Transverse colon (tissue), 4 donors: Measurements from ENCODE around the gene SPG21. TPM values are rescaled to one million over a fixed set of nuclear protein-coding genes. Genes with fewer than 3 reads are reported as not detected.

ENCODE experiments used
- DNase-seq: peaks from one replicate; pipeline ENCODE4 v3.0.0-alpha.2; 2019
- H3K27ac ChIP-seq, 4 donors: fragments of 200-600 bp; sonication (generic); 2 replicates each; pipeline ENCODE4 v1.5.1; 2016 to 2018; ENCODE audit warnings: inconsistent platforms in 4 of 4
- H3K27me3 ChIP-seq: fragments of 200-600 bp; sonication (generic); 2 replicates; pipeline ENCODE4 v1.5.1; 2017; ENCODE audit warnings: inconsistent platforms
- H3K36me3 ChIP-seq, 4 donors: fragments of 200-600 bp; sonication (generic); 2 replicates each; pipeline ENCODE4 v1.5.1; 2017 to 2019; ENCODE audit warnings: inconsistent platforms in 4 of 4
- H3K4me1 ChIP-seq, 4 donors: fragments of 200-600 bp; sonication (generic); 2 replicates each; pipeline ENCODE4 v1.5.1; 2017 to 2020; ENCODE audit warnings: inconsistent platforms in 4 of 4
- H3K4me3 ChIP-seq, 4 donors: fragments of 200-600 bp; sonication (generic); 1 replicate in 1 of 4; 2 replicates in 3 of 4; pipeline versions ENCODE4 v1.5.1 to v1.6.1; 2017 to 2019; ENCODE audit warnings: inconsistent platforms in 4 of 4
- H3K9me3 ChIP-seq, 2 donors: fragments of 200-600 bp; sonication (generic); 2 replicates each; pipeline ENCODE4 v1.5.1; 2017 to 2019; ENCODE audit warnings: inconsistent platforms in 2 of 2
- EP300 ChIP-seq: sonication (generic); formaldehyde crosslinking; IDR thresholded peaks from one replicate; pipeline ENCODE4 v1.6.1; 2017; ENCODE audit warnings: antibody characterized with exemption, low read depth
- POLR2A ChIP-seq: fragments of 450-650 bp; IDR thresholded peaks from one replicate; pipeline ENCODE4 v1.6.1; 2016; ENCODE audit warnings: antibody characterized with exemption, mild to moderate bottlenecking, moderate library complexity
- POLR2AphosphoS5 ChIP-seq, 3 donors: sonication (generic); formaldehyde crosslinking; IDR thresholded peaks; one replicate each; pipeline ENCODE4 v1.6.1; 2016; ENCODE audit warnings: antibody characterized with exemption in 3 of 3
- WGBS, 2 donors: methylation state at CpG; one replicate each; pipeline ENCODE4 v1.1.5; 2018; ENCODE audit warnings: low coverage in 1 of 2; 5-methylcytosine and 5-hydroxymethylcytosine counted together
- in situ Hi-C, 4 donors: fragments of 200-750 bp; cut with MboI; loops; one replicate each; pipeline versions ENCODE4 v1.15.0 to v1.15.1; 2017; ENCODE audit warnings: low sequenced_read_pairs in 3 of 4, low pct_ligation_motif_present in 1 of 4, low pct_unique_long_range_greater_than_20kb in 1 of 4
- intact Hi-C: fragments of 100-400 bp; cut with DNase I; formaldehyde crosslinking; loops from one replicate; pipeline ENCODE4 v1.15.1; 2023; ENCODE audit warnings: low total_unique reads
- total RNA-seq, 4 donors: library from RNA; depleted of rRNA; stranded (reverse); fragments of >200 nt; gene quantifications; one replicate each; pipeline ENCODE4 v1.1.0, GENCODE V29; 2016
- TF ChIP-seq, protein P1 (sequence below), 5 experiments: fragments of 200-600 bp in 3 of 5; fragments of 450-650 bp in 2 of 5; sonication (generic) in 3 of 5; IDR thresholded peaks; 1 replicate in 2 of 5; 2 replicates in 3 of 5; pipeline ENCODE4 v1.5.1; 2016 to 2017; ENCODE audit warnings: antibody characterized with exemption in 5 of 5, inconsistent platforms in 3 of 5, mild to moderate bottlenecking in 2 of 5, moderate library complexity in 1 of 5

The SPG21 gene
- total RNA-seq, 4 donors from 2014 or later = 27.7 to 67.2 (median 53.0) TPM

DNA sequence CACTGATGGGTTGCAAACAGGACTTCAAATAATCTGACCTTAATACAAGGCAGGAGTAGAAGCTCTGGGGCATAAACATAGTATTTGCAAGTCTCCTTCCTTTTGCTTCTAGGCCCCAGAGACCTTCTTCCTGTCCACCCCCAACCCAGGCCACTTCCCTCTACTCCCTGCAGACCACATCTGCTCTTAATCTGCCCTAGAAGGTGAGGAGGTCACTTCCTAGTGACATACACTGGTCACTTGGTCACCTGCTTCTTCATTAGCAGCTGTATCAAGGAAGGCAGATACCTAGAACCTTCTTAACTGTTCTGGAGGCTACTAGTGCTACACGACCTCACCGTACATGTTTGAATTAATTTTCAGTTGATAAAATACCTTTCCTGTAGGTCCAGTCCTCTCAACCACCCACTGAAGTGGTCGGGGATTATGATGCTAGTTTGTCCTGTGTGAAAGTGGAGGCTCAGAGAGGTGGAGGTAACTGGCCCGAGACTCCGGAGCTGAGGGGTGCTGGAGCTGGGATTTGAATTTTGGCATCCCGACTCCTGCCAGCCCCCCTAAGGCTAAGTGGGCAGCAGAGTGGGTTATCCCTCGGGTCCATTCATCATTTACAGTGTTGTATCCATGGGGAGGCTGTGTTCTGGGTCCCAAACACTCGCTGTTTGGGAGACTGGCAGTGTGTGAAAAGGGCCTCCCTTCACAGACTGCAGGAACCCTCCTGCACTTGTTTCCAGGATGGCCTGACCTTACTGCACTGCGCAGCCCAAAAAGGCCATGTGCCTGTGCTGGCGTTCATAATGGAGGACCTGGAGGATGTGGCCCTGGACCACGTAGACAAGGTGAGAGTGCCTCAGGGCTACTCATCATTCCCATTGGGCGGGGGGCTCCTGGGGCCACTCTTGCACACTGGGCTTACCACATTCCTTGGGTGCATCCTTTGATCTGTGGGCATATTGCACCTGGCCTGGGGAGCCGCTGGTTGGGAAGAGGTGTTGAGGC, 64.1 kb downstream of the SPG21 start:
- H3K4me3 ChIP-seq = no peak overlapping the region
- no peak for DNase-seq
- no peaks in the 10 kb centered on the region for H3K27me3 ChIP-seq
- no peaks in the 10 kb centered on the region for H3K9me3 ChIP-seq
- 85 to 94% methylated on average over 3 to 13 of the region's 13 CpGs for WGBS, 2 donors
- H3K36me3 ChIP-seq = no peaks in the 10 kb centered on the region
- H3K27ac ChIP-seq = no peak overlapping the region
- TF ChIP-seq POLR2AphosphoS5 (IDR thresholded peaks at IDR 0.05) (no peak), EP300 (no peak), POLR2A (no peak)
- TF ChIP-seq, protein P1, sequence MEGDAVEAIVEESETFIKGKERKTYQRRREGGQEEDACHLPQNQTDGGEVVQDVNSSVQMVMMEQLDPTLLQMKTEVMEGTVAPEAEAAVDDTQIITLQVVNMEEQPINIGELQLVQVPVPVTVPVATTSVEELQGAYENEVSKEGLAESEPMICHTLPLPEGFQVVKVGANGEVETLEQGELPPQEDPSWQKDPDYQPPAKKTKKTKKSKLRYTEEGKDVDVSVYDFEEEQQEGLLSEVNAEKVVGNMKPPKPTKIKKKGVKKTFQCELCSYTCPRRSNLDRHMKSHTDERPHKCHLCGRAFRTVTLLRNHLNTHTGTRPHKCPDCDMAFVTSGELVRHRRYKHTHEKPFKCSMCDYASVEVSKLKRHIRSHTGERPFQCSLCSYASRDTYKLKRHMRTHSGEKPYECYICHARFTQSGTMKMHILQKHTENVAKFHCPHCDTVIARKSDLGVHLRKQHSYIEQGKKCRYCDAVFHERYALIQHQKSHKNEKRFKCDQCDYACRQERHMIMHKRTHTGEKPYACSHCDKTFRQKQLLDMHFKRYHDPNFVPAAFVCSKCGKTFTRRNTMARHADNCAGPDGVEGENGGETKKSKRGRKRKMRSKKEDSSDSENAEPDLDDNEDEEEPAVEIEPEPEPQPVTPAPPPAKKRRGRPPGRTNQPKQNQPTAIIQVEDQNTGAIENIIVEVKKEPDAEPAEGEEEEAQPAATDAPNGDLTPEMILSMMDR (IDR thresholded peaks at IDR 0.05) = no peak
- no peaks in the 10 kb centered on the region for H3K4me1 ChIP-seq
- intact Hi-C loops (no loop called here), in situ Hi-C loops (no loop called here)

DNA sequence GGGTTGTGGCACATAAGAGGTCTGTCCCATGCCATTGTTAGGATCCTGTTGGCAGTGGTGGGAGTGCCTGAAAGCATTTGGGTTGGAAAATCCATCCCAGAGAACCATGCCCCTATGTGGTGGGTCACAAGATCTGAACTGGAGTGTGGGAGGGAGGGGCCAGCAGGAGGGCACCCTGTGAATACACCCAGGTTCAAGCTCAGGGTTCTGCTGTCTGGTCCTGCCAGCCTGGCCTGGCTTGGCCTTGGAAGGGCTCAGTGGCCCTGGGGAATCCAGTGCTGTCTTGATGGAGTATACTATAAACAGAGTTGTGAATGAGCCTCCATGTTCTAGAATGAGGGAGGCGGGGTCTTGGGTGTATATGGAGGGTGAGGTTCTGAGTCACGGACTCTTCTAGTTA, 66.2 kb downstream of the SPG21 start:
- 96% methylated on average over 2 of the region's 2 CpGs; no CpG with 5 or more reads in 1 of the 2 donors for WGBS, 2 donors
- H3K27ac ChIP-seq = no peak overlapping the region
- intact Hi-C loops (no loop called here), in situ Hi-C loops (loop anchor here in 1 of 4 donors (25.0 kb wide), 1 partner anchor 186 kb away; no protein-coding TSS in a partner anchor)
- no peaks in the 10 kb centered on the region for H3K4me1 ChIP-seq
- H3K27me3 ChIP-seq = no peaks in the 10 kb centered on the region
- TF ChIP-seq POLR2AphosphoS5 (IDR thresholded peaks at IDR 0.05) (no peak), EP300 (no peak)
- H3K36me3 ChIP-seq = no peaks in the 10 kb centered on the region
- H3K4me3 ChIP-seq = no peak overlapping the region
- H3K9me3 ChIP-seq = no peaks in the 10 kb centered on the region
- DNase-seq = no peak

DNA sequence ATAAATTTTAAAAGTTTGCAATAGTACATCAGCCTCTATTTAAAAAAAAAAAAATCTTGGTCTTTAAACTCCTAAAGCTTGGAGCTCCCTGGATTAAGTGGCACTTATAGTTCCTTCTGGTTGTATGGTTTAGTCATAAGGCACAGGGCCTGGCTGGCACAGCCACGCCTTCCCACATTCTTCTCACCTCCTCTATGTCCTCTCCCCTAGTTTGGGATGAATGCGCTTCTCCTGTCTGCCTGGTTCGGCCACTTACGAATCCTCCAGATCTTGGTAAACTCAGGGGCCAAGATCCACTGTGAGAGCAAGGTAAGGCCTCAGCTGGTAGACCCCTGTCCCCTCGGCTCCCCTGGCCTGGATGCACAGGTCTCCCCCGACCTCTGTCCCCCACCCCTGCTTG, 68.0 kb downstream of the SPG21 start:
- H3K27ac ChIP-seq = no peak overlapping the region
- intact Hi-C loops (no loop called here), in situ Hi-C loops (loop anchor here in 1 of 4 donors (25.0 kb wide), 1 partner anchor 184 kb away; no protein-coding TSS in a partner anchor)
- H3K36me3 ChIP-seq = no peaks in the 10 kb centered on the region
- no peaks in the 10 kb centered on the region for H3K4me1 ChIP-seq
- WGBS, 2 donors = 82 to 95% methylated on average over 2 to 6 of the region's 6 CpGs
- TF ChIP-seq POLR2AphosphoS5 (IDR thresholded peaks at IDR 0.05) = no peak
- no peak for TF ChIP-seq POLR2A
- no peak for TF ChIP-seq EP300
- H3K9me3 ChIP-seq = no peaks in the 10 kb centered on the region
- H3K27me3 ChIP-seq = no peaks in the 10 kb centered on the region
- no peak overlapping the region for H3K4me3 ChIP-seq
- DNase-seq = no peak

DNA sequence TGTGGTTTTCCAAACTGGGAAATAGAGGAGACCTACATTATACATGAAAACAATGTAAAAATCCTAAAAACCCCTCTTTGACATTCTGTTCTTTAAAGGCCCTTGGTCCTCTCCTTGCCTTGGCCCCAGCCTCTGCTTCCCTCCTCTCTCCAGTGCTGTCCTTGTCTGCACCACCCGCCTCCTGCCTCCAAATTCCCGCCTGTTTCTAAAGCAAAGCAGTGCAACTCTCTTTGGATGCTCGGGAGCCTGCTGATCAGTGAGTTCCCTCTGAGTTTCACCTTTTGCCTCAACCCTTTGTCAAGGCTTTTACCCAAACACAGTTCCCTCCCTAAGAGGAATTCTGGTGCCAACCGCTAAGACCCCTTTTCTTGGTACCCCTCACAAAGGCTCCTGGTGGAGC, 70.0 kb downstream of the SPG21 start:
- no peaks in the 10 kb centered on the region for H3K9me3 ChIP-seq
- H3K4me1 ChIP-seq = no peaks in the 10 kb centered on the region
- no peak for DNase-seq
- intact Hi-C loops = no loop called here
- 89 to 90% methylated on average over 3 to 4 of the region's 4 CpGs for WGBS, 2 donors
- in situ Hi-C loops = loop anchor here in 1 of 4 donors (25.0 kb wide), 1 partner anchor 182 kb away; no protein-coding TSS in a partner anchor
- TF ChIP-seq, protein P1 (IDR thresholded peaks at IDR 0.05) = no peak
- TF ChIP-seq POLR2A (no peak), EP300 (no peak), POLR2AphosphoS5 (IDR thresholded peaks at IDR 0.05) (no peak)
- no peaks in the 10 kb centered on the region for H3K36me3 ChIP-seq
- H3K27me3 ChIP-seq = no peaks in the 10 kb centered on the region
- no peak overlapping the region for H3K4me3 ChIP-seq
- H3K27ac ChIP-seq = no peak overlapping the region

DNA sequence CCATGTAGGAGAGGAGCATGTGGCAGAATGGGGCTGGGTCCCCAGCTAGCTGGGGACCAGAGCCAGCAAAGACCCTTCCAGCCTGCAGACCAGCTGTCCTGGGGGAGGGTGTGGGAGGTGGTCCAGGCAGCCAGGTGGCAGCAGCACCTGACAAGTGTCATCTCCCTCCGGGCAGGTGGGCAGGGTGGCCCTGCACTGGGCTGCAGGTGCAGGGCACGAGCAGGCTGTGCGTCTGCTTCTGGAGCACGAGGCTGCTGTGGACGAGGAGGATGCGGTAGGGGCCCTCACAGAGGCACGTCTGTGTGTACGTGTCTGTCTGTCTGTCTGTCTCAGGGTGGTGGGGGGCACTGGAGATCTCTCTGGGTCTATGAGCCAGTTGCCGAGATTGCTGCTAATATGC, 72.5 kb downstream of the SPG21 start:
- Histone ChIP-seq H3K4me3 (no peak overlapping the region), H3K27ac (no peak overlapping the region), H3K27me3 (no peaks in the 10 kb centered on the region), H3K9me3 (no peaks in the 10 kb centered on the region), H3K36me3 (no peaks in the 10 kb centered on the region), H3K4me1 (peaks cover 0 to 2% (median under 1%) of the 10 kb centered on the region in 4 donors)
- DNase-seq = no peak
- WGBS, 2 donors = 80% methylated on average over 9 of the region's 9 CpGs; no CpG with 5 or more reads in 1 of the 2 donors
- in situ Hi-C loops = loop anchor here in 1 of 4 donors (25.0 kb wide), 1 partner anchor 180 kb away; no protein-coding TSS in a partner anchor
- intact Hi-C loops = no loop called here
- TF ChIP-seq POLR2AphosphoS5 (IDR thresholded peaks at IDR 0.05) (no peak), POLR2A (no peak), EP300 (no peak)
- TF ChIP-seq, protein P1 (IDR thresholded peaks at IDR 0.05) = no peak
